OCI-LY7 (cell line): Measurements from ENCODE around the gene KCNK5. TPM values are rescaled to one million over a fixed set of nuclear protein-coding genes. Genes with fewer than 3 reads are reported as not detected.

Experiments used
- BruUV-seq: library from RNA; stranded (reverse); fragments of 400-500 nt; replicated peaks from 2 replicates; lab custom pipeline; 2021; lab: Mats Ljungman, UMichigan
- CTCF ChIA-PET: fragments of 300-600 bp; sonication (Branson Sonifier 250); formaldehyde crosslinking; loops from one replicate; lab custom pipeline; 2022; ENCODE audit warnings: antibody characterized with exemption; ENCODE audit not compliant: unreplicated experiment; lab: Charles Lee
- POLR2A ChIA-PET: fragments of 300-600 bp; sonication (Branson Sonifier 250); formaldehyde crosslinking; loops from one replicate; lab custom pipeline; 2022; ENCODE audit warnings: antibody characterized with exemption; lab: Charles Lee
- DNase-seq: peaks from one replicate; pipeline ENCODE4 v3.0.0-alpha.2; 2015; ENCODE audit warnings: low spot score
- H2AFZ ChIP-seq: fragments of 200-600 bp; sonication (generic), shearing (Covaris generic); 2 replicates; pipeline ENCODE4 v1.6.1; 2014; ENCODE audit warnings: mild to moderate bottlenecking, antibody characterized with exemption, low read length, moderate library complexity
- H3K27ac ChIP-seq: fragments of 200-600 bp; sonication (generic); 2 replicates; pipeline ENCODE4 v1.5.1; 2014; ENCODE audit warnings: mixed run types, low read depth, mild to moderate bottlenecking, moderate library complexity, low read length, inconsistent platforms; ENCODE audit not compliant: poor library complexity, severe bottlenecking
- H3K36me3 ChIP-seq: fragments of 200-600 bp; sonication (generic); 2 replicates; pipeline ENCODE4 v1.6.1; 2014; ENCODE audit warnings: mild to moderate bottlenecking, antibody characterized with exemption, low read length, moderate library complexity, mixed read lengths; ENCODE audit not compliant: insufficient read depth
- H3K4me1 ChIP-seq: fragments of 200-600 bp; sonication (generic); 2 replicates; pipeline ENCODE4 v1.5.1; 2014; ENCODE audit warnings: mild to moderate bottlenecking, low read length; ENCODE audit not compliant: insufficient read depth, poor library complexity, severe bottlenecking
- H3K4me2 ChIP-seq: fragments of 200-600 bp; sonication (generic); 2 replicates; pipeline ENCODE4 v1.6.1; 2014; ENCODE audit warnings: mild to moderate bottlenecking, low read length
- H3K4me3 ChIP-seq: fragments of 200-600 bp; sonication (generic); 2 replicates; pipeline ENCODE4 v1.5.1; 2014; ENCODE audit warnings: mild to moderate bottlenecking, low read depth, low read length; ENCODE audit not compliant: poor library complexity, severe bottlenecking
- H3K79me2 ChIP-seq: fragments of 200-600 bp; sonication (generic); 2 replicates; pipeline ENCODE4 v1.6.1; 2016; ENCODE audit warnings: low read depth, mild to moderate bottlenecking, low read length, moderate library complexity, mixed read lengths; ENCODE audit not compliant: insufficient read depth
- H3K9me2 ChIP-seq: fragments of 200-600 bp; sonication (generic); 2 replicates; pipeline ENCODE4 v1.6.1; 2016; ENCODE audit warnings: mild to moderate bottlenecking, low read length, mixed read lengths; ENCODE audit not compliant: insufficient read depth
- H3K9me3 ChIP-seq: fragments of 200-600 bp; sonication (generic); 2 replicates; pipeline ENCODE4 v1.6.1; 2014; ENCODE audit warnings: mild to moderate bottlenecking, mixed run types, low read length, mixed read lengths
- H4K20me1 ChIP-seq: fragments of 200-600 bp; sonication (generic); 2 replicates; pipeline ENCODE4 v1.6.1; 2014; ENCODE audit warnings: mild to moderate bottlenecking, antibody characterized with exemption, low read length, moderate library complexity, mixed read lengths; ENCODE audit not compliant: insufficient read depth
- EZH2phosphoT487 ChIP-seq: fragments of 200-600 bp; sonication (generic); IDR thresholded peaks from 2 replicates; pipeline ENCODE4 v1.6.1; 2018; ENCODE audit warnings: low read depth, borderline replicate concordance, mild to moderate bottlenecking, mixed run types, antibody characterized with exemption, low read length, moderate library complexity, mixed read lengths
- intact Hi-C: fragments of 100-400 bp; cut with micrococcal nuclease; formaldehyde crosslinking; loops from one replicate; pipeline ENCODE4 v1.10.0; 2022; ENCODE audit not compliant: unreplicated experiment
- total RNA-seq, 2 experiments: library from RNA; depleted of rRNA in 1 of 2; stranded (reverse); fragments of >200 nt in 1 of 2; shearing (Covaris generic) in 1 of 2; gene quantifications; 2 replicates each; pipeline ENCODE4 v1.2.3, GENCODE V29; 2014 to 2022
- TF ChIP-seq, protein P1 (sequence below): fragments of 200-600 bp; sonication (generic); conservative IDR thresholded peaks from 2 replicates; pipeline ENCODE4 v1.5.1; 2014; ENCODE audit warnings: mild to moderate bottlenecking, antibody characterized with exemption, low read length, moderate library complexity, mixed read lengths

KCNK5 gene
- total RNA-seq, 2 experiments from 2014 or later = not detected

GRCh38 chr6:39233333-39233732, 4.1 kb upstream of the KCNK5 start:
- Histone ChIP-seq H3K4me1 (no peaks in the 10 kb centered on the region), H3K4me2 (no peak overlapping the region), H2AFZ (no peak overlapping the region), H3K4me3 (no peak overlapping the region), H3K27ac (no peak overlapping the region), H3K79me2 (no peaks in the 10 kb centered on the region), H3K9me2 (no peaks in the 10 kb centered on the region), H4K20me1 (no peaks in the 10 kb centered on the region), H3K36me3 (no peaks in the 10 kb centered on the region), H3K9me3 (no peaks in the 10 kb centered on the region)
- ChIA-PET CTCF (no interaction called here), POLR2A (interaction anchor here (0.7 kb wide), 1 partner anchor 105 kb away, joined by 8 read pairs; no protein-coding TSS in a partner anchor)
- BruUV-seq = no TSS peak
- TF ChIP-seq, protein P1, sequence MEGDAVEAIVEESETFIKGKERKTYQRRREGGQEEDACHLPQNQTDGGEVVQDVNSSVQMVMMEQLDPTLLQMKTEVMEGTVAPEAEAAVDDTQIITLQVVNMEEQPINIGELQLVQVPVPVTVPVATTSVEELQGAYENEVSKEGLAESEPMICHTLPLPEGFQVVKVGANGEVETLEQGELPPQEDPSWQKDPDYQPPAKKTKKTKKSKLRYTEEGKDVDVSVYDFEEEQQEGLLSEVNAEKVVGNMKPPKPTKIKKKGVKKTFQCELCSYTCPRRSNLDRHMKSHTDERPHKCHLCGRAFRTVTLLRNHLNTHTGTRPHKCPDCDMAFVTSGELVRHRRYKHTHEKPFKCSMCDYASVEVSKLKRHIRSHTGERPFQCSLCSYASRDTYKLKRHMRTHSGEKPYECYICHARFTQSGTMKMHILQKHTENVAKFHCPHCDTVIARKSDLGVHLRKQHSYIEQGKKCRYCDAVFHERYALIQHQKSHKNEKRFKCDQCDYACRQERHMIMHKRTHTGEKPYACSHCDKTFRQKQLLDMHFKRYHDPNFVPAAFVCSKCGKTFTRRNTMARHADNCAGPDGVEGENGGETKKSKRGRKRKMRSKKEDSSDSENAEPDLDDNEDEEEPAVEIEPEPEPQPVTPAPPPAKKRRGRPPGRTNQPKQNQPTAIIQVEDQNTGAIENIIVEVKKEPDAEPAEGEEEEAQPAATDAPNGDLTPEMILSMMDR = no peak
- no peak for TF ChIP-seq EZH2phosphoT487
- no peak for DNase-seq
- intact Hi-C loops = no loop called here

DNA sequence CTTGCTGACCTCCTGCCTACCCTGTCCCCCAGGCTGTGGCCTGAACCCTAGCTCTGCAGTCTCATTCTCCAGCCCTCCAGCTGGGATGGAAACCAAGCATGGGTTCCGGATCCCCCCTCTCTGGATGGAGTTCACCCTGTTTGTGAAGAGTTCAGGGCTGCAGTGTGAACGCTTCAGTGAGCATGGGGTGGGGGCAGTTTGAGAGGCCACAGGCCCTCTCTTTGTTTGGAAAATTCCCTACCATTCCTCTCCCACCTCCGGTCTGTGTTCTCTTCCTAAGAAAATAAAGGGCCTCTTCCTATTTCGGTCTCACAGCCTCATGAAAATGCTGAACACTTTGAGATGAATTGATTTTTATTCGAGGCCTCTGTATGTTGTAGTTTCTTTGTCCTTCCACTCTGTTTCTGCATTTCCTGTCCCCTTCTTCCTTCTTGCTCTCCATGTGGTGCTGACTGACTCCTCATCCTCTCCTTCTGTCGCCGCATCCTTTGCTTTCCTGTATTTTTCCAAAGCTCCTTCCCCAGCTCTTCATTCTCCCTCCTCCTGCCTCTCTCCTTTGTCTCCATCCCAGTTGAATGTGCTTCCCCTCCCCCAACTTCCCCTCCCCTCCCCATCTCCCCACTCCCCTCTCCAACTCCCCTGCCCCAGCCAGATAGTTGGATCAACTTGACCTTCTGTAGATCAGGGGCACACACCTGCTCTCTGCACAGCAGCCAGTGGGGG, 2.4 kb upstream of the KCNK5 start:
- no peaks in the 10 kb centered on the region for H3K79me2 ChIP-seq
- no peak overlapping the region for H2AFZ ChIP-seq
- BruUV-seq = no TSS peak
- no peaks in the 10 kb centered on the region for H3K9me3 ChIP-seq
- H3K9me2 ChIP-seq = no peaks in the 10 kb centered on the region
- DNase-seq = no peak
- intact Hi-C loops = no loop called here
- CTCF ChIA-PET = no interaction called here
- no peak overlapping the region for H3K27ac ChIP-seq
- TF ChIP-seq EZH2phosphoT487 = no peak
- TF ChIP-seq, protein P1 = no peak
- H3K36me3 ChIP-seq = no peaks in the 10 kb centered on the region
- no peak overlapping the region for H3K4me2 ChIP-seq
- POLR2A ChIA-PET = no interaction called here
- no peaks in the 10 kb centered on the region for H4K20me1 ChIP-seq
- no peaks in the 10 kb centered on the region for H3K4me1 ChIP-seq
- no peak overlapping the region for H3K4me3 ChIP-seq

DNA sequence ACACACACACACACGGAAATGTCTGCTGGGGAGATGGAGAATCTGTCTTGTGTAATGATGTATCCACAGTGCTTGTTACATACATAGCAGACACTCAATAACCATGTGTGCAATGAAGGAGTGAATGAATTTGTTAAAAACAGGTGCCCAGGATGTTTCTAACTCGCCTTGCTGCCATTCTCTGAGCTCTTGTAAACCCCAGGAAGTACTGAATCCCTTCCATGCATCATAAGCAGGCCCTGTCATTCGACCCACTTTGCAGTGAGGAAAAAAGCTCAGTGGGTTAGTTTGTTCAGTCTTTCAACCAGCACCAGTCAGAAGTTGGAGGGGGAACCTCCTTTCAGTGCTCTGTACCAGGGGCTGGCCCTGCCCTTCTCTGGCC, 1.4 kb upstream of the KCNK5 start:
- intact Hi-C loops = no loop called here
- TF ChIP-seq EZH2phosphoT487 = no peak
- Histone ChIP-seq H4K20me1 (no peaks in the 10 kb centered on the region), H3K4me3 (no peak overlapping the region), H3K4me2 (no peak overlapping the region), H3K79me2 (no peaks in the 10 kb centered on the region), H3K4me1 (no peaks in the 10 kb centered on the region), H3K36me3 (no peaks in the 10 kb centered on the region), H3K9me2 (no peaks in the 10 kb centered on the region), H3K27ac (no peak overlapping the region), H2AFZ (no peak overlapping the region), H3K9me3 (no peaks in the 10 kb centered on the region)
- CTCF ChIA-PET = no interaction called here
- DNase-seq = no peak
- no TSS peak for BruUV-seq
- POLR2A ChIA-PET = no interaction called here
